Astrocyte (in vitro differentiated cells and primary cell): ENCODE data around the gene KRTAP10-8.

Source experiments
- EZH2 ChIP-seq: IDR thresholded peaks from 2 replicates; pipeline ENCODE4 v1.6.1; 2012; ENCODE audit warnings: mild to moderate bottlenecking, low read length, inconsistent platforms; ENCODE audit not compliant: insufficient read depth
- TF ChIP-seq, protein P1 (sequence below): IDR thresholded peaks from 2 replicates; pipeline ENCODE4 v1.5.1; 2011; ENCODE audit warnings: low read depth, mild to moderate bottlenecking, inconsistent platforms, low read length, moderate library complexity; ENCODE audit not compliant: insufficient read depth

DNA sequence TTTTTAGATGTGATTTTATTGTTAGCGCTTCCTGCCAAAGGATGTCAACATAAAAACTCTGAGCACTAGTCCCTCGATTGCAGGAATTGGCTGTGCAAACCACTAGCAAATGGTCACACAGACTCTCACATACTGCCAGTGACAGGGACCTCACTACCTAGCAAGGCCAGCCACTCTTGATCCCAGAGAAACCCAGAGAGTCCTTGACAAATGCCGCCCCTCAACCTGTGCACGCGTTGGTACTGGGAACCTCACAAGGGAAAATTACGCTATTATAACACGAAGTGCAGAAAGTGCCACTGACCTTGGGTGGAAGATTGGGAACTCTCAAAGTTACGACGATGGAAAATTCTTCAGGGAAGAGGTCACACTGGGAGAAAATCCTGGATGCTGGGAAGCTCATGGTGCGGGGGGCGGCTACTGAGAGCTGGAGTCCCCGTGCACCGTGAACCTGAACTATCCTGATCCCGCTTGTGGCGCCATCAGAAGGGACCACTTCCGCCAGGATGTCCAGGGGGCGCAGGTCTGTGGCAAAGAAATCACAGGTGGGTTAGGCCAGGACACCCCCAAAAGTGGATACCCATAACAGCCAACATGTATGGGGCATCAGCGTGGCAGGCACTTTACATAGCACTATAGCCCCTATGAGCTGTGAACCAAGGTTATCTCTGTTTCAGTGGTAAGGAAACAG, 44.3 kb upstream of the KRTAP10-8 start:
- TF ChIP-seq EZH2: no peak
- TF ChIP-seq, protein P1, sequence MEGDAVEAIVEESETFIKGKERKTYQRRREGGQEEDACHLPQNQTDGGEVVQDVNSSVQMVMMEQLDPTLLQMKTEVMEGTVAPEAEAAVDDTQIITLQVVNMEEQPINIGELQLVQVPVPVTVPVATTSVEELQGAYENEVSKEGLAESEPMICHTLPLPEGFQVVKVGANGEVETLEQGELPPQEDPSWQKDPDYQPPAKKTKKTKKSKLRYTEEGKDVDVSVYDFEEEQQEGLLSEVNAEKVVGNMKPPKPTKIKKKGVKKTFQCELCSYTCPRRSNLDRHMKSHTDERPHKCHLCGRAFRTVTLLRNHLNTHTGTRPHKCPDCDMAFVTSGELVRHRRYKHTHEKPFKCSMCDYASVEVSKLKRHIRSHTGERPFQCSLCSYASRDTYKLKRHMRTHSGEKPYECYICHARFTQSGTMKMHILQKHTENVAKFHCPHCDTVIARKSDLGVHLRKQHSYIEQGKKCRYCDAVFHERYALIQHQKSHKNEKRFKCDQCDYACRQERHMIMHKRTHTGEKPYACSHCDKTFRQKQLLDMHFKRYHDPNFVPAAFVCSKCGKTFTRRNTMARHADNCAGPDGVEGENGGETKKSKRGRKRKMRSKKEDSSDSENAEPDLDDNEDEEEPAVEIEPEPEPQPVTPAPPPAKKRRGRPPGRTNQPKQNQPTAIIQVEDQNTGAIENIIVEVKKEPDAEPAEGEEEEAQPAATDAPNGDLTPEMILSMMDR: no peak
